Muscle of leg (tissue), 11 donors: Measurements from ENCODE around the gene CELF2. TPM values are rescaled to one million over a fixed set of nuclear protein-coding genes. Genes with fewer than 3 reads are reported as not detected.
"Not testable (repeated sequence)": the region's sequence is repeated elsewhere in the genome, so short reads cannot be mapped to it uniquely, and the experiment has no call there.

ENCODE experiments used
- DNase-seq: peaks from one replicate; pipeline ENCODE4 v3.0.0; 2013
- H3K27ac ChIP-seq: one replicate; pipeline ENCODE4 v1.5.1; 2013; ENCODE audit warnings: mild to moderate bottlenecking, low read length, control low read depth
- H3K27me3 ChIP-seq: one replicate; pipeline ENCODE4 v1.6.1; 2013; ENCODE audit warnings: low read length; ENCODE audit not compliant: control insufficient read depth, insufficient read depth
- H3K36me3 ChIP-seq: one replicate; pipeline ENCODE4 v1.6.1; 2013; ENCODE audit warnings: low read length; ENCODE audit not compliant: control insufficient read depth, insufficient read depth
- H3K4me1 ChIP-seq: one replicate; pipeline ENCODE4 v1.6.1; 2013; ENCODE audit warnings: low read length; ENCODE audit not compliant: control insufficient read depth, insufficient read depth
- H3K4me3 ChIP-seq: one replicate; pipeline ENCODE4 v1.5.1; 2013; ENCODE audit warnings: low read length, control low read depth
- H3K9me3 ChIP-seq: replicated peaks from 2 replicates; pipeline ENCODE4 v1.6.1; 2013; ENCODE audit warnings: low read depth, low read length; ENCODE audit not compliant: control insufficient read depth
- WGBS: methylation state at CpG from one replicate; pipeline ENCODE4 v1.1.5; 2013; ENCODE audit warnings: missing lambda C conversion rate; ENCODE audit not compliant: insufficient coverage; 5-methylcytosine and 5-hydroxymethylcytosine counted together
- polyA plus RNA-seq, 8 donors: library from polyadenylated mRNA; unstranded; fragments of 120-200 nt; gene quantifications; one replicate each; pipeline versions ENCODE4 v1.2.1 to v1.2.3, GENCODE V29; 2013; ENCODE audit warnings: inconsistent platforms in 1 of 8, low replicate concordance in 1 of 8; ENCODE audit not compliant: insufficient read length in 8 of 8, insufficient read depth in 1 of 8
- total RNA-seq: library from RNA; stranded (reverse); fragments of 120-200 nt; gene quantifications from one replicate; pipeline ENCODE4 v1.2.4, GENCODE V29; 2013

The CELF2 gene
- total and polyA plus RNA-seq, 9 donors, result 37.2 to 80.8 (median 65.8) TPM

GRCh38 chr10:11347580-11347979 is 329.9 kb downstream of the CELF2 start:
- not testable (repeated sequence) for H3K36me3 ChIP-seq, DNase-seq, H3K27me3 ChIP-seq, H3K4me3 ChIP-seq, H3K4me1 ChIP-seq, H3K27ac ChIP-seq, H3K9me3 ChIP-seq
- no CpG with 5 or more reads among the region's 5 CpGs for WGBS

GRCh38 chr10:11351801-11352200 is 334.1 kb downstream of the CELF2 start:
- DNase-seq, result no peak
- Histone ChIP-seq H3K27ac (no peak overlapping the region), H3K27me3 (no peaks in the 10 kb centered on the region), H3K36me3 (no peaks in the 10 kb centered on the region), H3K4me3 (no peak overlapping the region), H3K4me1 (peaks cover 7% of the 10 kb centered on the region), H3K9me3 (no peaks in the 10 kb centered on the region)
- WGBS, result 84% methylated on average over 8 of the region's 9 CpGs

GRCh38 chr10:11353006-11353896 is 335.6 kb downstream of the CELF2 start:
- H3K4me3 ChIP-seq, result no peak overlapping the region
- no peaks in the 10 kb centered on the region for H3K9me3 ChIP-seq
- H3K36me3 ChIP-seq, result no peaks in the 10 kb centered on the region
- 87% methylated on average over 6 of the region's 12 CpGs for WGBS
- H3K27me3 ChIP-seq, result no peaks in the 10 kb centered on the region
- no peak overlapping the region for H3K27ac ChIP-seq
- H3K4me1 ChIP-seq, result peaks cover 14% of the 10 kb centered on the region
- no peak for DNase-seq

GRCh38 chr10:11354823-11355222 is 337.2 kb downstream of the CELF2 start:
- DNase-seq, result no peak
- Histone ChIP-seq H3K36me3 (no peaks in the 10 kb centered on the region), H3K4me1 (peaks cover 25% of the 10 kb centered on the region), H3K9me3 (peaks cover 4% of the 10 kb centered on the region), H3K4me3 (no peak overlapping the region), H3K27me3 (no peaks in the 10 kb centered on the region), H3K27ac (no peak overlapping the region)
- WGBS, result no CpG with 5 or more reads among the region's 5 CpGs

- Histone ChIP-seq H3K4me3 (no peak overlapping the region), H3K36me3 (no peaks in the 10 kb centered on the region), H3K27me3 (no peaks in the 10 kb centered on the region), H3K27ac (no peak overlapping the region), H3K9me3 (peaks cover 4% of the 10 kb centered on the region), H3K4me1 (peaks cover 31% of the 10 kb centered on the region)
- 100% methylated on average over 2 of the region's 7 CpGs for WGBS
- DNase-seq, result peak; percentile 60
Measured at GRCh38 chr10:11355592-11355991, 337.9 kb downstream of the CELF2 start.

GRCh38 chr10:11357439-11357838 is 339.8 kb downstream of the CELF2 start:
- DNase-seq, result peak; percentile 69
- peaks cover 4% of the 10 kb centered on the region for H3K9me3 ChIP-seq
- no peaks in the 10 kb centered on the region for H3K36me3 ChIP-seq
- H3K4me3 ChIP-seq, result no peak overlapping the region
- H3K27me3 ChIP-seq, result no peaks in the 10 kb centered on the region
- H3K27ac ChIP-seq, result no peak overlapping the region
- WGBS, result 24% methylated on average over 2 of the region's 3 CpGs
- peaks cover 31% of the 10 kb centered on the region for H3K4me1 ChIP-seq

- DNase-seq, result no peak
- H3K4me3 ChIP-seq, result no peak overlapping the region
- H3K9me3 ChIP-seq, result peaks cover 4% of the 10 kb centered on the region
- 25% methylated on average over 2 of the region's 3 CpGs for WGBS
- H3K27me3 ChIP-seq, result no peaks in the 10 kb centered on the region
- no peak overlapping the region for H3K27ac ChIP-seq
- H3K36me3 ChIP-seq, result no peaks in the 10 kb centered on the region
- peaks cover 31% of the 10 kb centered on the region for H3K4me1 ChIP-seq
Measured at GRCh38 chr10:11358011-11358410, 340.3 kb downstream of the CELF2 start.

- H3K9me3 ChIP-seq, result peaks cover 4% of the 10 kb centered on the region
- no peak overlapping the region for H3K4me3 ChIP-seq
- no peaks in the 10 kb centered on the region for H3K27me3 ChIP-seq
- no peak for DNase-seq
- peak overlapping the region; percentile 18 for H3K27ac ChIP-seq
- WGBS, result 82% methylated on average over 4 of the region's 4 CpGs
- peaks cover 31% of the 10 kb centered on the region for H3K4me1 ChIP-seq
- no peaks in the 10 kb centered on the region for H3K36me3 ChIP-seq
Measured at GRCh38 chr10:11358923-11359575, 341.4 kb downstream of the CELF2 start.

- Histone ChIP-seq H3K36me3 (no peaks in the 10 kb centered on the region), H3K4me1 (peaks cover 28% of the 10 kb centered on the region), H3K27me3 (no peaks in the 10 kb centered on the region), H3K4me3 (no peak overlapping the region), H3K9me3 (peaks cover 4% of the 10 kb centered on the region), H3K27ac (peak overlapping the region; percentile 29)
- WGBS, result 82% methylated on average over 3 of the region's 3 CpGs
- peak; percentile 87 for DNase-seq
Measured at GRCh38 chr10:11359869-11360268, 342.2 kb downstream of the CELF2 start.

GRCh38 chr10:11363497-11363896 is 345.8 kb downstream of the CELF2 start:
- no peak for DNase-seq
- WGBS, result 85% methylated on average over 5 of the region's 7 CpGs
- peaks cover 17% of the 10 kb centered on the region for H3K4me1 ChIP-seq
- H3K27ac ChIP-seq, result no peak overlapping the region
- H3K36me3 ChIP-seq, result no peaks in the 10 kb centered on the region
- no peaks in the 10 kb centered on the region for H3K27me3 ChIP-seq
- H3K9me3 ChIP-seq, result peaks cover 4% of the 10 kb centered on the region
- no peak overlapping the region for H3K4me3 ChIP-seq
